GM04503 (cell line): ENCODE results near the gene CDH23.

Source experiments
- DNase-seq: peaks from one replicate; pipeline ENCODE4 v3.0.0-alpha.2; 2012; ENCODE audit warnings: low read depth

The CDH23 gene

DNA sequence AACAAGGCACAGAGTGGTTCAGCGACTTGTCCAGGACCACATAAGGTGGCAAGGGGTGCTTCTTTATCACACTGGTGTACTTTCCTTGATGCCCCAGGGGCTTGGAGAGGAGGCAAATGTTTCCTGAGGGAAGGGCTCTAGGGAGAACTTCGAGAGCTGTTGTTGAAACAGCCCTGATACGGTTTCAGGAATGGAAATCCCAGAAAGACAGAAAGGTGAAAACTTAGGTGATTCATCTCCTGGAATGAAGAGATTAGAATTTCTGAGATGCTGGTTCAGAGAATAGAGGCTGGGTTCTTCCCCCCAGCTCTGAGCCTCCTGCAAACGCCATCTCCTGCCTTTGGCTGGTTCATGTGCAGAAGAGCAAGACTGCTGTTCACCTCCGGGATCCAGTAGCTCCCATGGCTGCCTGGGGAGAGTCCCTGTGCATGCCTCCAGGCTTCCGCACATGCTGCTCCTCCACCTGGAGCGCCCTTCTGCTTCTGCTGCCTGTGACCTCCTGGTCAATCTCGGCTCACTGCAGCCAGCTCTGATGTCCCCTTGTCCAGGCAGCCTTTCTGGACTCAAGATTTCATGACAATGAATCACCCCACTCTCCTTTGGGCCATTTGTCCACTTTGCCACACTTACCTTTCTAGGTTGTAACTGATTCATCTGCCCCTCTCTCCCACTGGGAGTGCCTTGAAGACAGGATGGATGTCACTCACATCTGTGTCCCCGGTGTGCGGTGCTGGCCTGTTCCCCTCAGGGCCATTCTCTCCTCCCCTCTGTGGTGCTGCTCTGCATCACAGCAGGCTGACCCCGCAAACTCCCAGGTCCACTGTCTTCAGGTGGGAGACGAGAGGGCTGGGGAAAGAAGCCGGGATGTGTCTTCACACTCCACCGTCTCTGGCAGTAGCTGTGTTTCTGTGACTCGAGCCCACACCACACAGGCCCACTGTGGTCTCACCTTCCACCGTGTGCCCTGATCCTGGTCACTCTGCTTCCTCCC lies 3.6 kb upstream of the CDH23 start:
- no peak for DNase-seq

DNA sequence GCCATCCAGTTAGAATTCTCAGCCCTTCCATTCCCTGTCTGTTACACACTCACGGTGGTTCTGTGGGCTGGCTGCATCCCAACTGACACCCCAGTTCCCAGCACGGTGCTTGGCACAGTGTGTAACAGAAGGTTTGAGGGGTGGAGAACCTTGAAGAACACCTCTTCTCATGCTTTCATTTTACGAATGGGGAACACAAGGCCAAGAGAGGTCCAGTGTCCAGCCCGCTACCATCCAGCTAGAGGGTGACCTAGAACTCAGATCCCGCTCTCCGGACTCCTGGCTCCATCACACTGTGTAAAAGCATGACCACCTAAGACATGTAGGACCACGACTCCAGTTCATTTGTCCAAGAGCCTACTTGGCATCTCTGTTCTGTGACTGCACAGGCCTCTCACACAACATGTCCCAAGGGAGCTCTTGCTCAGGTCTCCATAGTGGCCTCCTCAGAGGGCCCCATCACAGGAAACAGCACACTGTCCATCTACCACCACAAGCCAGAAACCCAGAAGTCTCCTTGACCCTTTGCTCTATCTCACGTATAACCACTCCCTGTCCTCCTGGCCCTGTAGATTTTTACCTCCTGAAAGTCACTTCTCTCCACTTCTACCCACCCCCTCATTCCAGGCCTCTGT lies 2.8 kb upstream of the CDH23 start:
- DNase-seq: no peak

DNA sequence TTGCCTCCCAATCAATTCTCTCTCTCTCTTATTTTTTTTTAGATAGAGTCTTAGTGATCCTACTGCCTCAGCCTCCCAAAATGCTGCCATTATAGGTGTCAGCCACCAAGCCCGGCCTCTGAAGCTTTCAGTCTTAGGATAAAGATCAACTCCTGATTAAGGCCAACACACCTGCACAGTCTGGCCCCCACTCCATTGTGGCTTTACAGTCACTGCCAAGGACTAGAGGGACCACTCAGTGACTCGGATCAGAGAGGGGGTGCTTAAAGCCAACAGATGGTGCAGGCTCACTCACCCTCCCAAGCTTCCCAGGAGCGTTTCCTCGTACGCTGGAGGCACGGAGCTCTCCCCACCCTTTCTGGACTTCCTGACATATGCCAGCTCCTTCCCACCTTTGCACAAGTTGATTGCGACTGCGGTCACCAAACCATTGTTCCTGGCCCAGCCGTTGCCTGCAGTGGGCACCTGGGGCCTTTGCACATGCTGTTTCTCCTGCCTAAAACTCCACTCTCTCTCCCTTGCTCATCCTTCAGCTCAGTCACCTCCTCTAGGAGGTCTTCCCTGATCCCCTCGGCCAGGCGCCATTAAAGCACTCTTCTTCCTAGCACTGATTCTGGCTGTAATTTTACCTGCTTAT lies 1.7 kb upstream of the CDH23 start:
- DNase-seq: no peak

DNA sequence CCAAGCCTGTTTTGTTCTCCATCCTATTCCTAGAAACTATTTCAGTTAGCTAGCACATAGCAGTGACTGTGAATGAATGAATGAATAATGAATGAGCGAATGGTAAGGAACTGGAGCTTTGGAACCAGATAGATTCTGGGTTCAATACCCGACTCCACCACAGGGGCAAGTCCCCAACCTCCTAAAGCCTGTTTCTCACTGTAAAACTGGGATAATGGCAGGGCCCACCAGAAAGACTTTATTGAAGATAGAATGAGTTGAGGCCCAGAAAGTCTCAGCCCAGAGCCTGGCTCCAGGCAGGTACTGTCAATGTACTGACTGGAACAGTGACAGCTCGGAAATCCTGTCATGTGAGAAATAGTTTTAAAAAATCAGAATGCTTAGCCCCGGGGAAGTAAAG lies 1.1 kb upstream of the CDH23 start:
- no peak for DNase-seq

DNA sequence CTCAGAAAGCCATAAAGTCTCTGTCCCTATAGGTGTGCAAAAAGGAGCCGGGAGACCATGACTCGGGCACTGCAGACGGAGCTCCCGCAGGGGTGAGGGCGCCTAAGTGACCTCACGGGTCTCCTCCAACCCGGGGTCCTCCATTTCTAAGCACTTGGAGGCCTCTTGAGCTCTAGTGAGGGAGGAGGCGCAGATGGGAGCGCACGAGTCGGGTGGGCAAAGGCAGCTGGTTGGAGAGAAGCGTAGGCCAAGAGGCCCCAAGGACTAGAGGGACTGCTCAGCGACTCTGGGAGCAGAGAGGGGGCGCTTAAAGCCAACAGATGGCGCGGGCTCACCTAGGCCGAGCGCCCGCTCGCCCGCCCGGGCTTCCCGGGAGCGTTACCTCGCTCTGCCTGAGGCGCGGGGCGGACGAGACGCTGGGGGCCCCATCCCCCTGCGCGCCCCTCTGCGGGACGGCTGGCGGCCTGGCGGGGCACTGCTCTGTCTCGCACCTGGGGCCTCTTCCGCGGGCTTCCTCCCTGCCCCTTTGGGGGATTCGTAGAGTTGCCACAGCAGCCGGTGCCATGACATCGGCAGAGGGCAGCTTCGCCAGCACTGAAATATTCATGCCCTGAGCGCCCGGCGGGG lies 523 bp upstream of the CDH23 start:
- no peak for DNase-seq

DNA sequence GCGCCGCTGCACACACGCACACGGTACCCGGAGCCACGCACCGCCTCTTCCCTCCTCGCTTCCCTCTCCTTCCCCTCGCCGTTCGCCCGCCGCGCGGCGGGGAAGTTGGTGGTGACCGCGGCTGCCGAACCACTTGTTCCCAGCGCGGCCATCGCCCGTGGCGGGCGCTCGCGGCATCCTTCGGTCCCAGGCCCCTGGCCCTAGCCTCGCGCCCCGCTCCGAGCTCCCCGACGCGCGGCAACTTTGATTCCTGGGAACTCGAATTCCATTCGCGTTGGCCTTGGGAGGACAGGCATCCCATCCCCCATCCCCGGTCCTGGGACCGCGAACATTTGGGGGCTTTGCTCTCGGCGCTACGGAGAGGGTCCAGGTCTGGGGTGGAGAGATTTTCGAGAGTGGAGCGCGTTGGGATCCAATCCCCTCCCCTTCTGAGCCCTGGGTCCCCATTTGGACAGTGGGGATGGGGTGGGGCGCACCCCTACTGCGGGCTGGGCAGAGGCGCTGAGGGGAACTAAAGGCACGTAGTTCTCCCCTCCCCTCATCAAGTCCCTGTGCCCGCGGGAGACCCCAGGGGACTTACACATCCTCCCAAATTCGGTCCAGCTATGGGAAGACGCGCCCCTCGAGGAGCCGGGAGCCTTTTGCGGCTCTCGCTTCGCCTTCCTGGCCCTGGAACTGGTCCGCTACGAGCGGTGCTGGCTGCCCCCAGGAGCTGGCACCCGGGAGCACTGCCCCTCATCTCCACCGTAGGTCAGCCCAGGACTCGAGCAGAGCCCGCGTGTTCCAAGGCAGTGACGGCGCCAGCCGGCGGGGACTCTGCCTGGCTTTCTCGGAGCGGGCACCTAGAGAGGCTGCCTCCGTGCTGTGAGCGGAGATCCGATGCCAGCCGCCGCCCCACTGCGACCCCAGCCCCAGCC lies 834 bp downstream of the CDH23 start:
- DNase-seq: no peak

DNA sequence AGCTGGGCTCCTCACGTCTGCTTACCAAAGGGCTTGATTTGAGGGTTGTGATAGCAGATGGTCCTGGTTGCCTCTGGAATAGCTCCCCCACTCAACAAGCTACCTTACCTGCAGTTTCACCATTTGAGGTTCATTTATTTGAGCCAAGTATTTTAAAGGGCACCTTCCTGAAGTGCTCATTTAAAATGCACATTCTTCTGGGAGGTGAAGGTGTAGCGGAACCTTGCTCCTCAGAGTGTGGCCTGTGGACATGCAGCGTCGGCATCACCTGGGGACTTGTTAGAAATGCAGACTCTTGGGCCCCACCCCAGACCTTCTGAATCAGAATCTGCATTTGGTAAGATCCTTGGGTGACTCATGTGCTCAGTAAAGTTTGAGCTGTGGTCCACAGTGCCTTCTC lies 2.3 kb downstream of the CDH23 start:
- no peak for DNase-seq

DNA sequence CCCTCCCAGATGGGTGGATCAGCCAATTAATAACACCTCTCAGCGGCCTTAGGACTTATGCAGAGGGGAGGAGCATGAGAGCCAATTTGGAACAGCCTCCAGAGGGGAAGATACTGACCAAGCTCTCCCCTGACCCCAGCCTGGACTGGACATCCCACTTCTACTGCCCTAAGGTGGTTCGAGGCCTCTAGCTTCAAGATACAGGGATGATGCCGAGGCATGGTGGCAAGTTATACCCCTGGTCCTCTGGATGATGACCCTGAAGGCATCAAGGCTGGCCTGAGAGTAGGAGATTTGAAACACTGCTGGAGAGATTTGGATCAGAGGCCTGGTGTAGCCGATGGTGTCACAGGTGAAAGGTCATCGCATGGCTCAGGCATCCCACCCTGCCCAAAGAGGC lies 3.2 kb downstream of the CDH23 start:
- no peak for DNase-seq

DNA sequence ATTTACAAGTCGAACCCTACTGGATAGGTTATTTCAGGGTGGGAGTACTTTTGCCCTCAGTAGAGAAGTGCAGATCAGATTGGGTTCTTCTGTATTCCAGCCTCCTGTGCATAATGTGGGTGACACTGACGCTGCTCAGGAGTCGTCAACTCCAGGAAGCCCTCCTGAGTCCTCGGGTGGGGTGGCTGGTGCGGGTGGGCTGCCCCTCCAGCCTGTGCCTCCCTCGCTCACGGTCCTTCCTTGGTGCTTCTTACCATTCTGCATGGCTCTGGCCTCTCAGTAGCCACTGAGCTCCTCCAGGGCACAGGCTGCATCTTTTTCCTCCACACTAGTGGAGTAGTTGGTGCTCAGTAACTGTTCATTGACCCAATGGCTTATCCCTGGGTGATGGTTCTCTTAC lies 4.3 kb downstream of the CDH23 start:
- no peak for DNase-seq

DNA sequence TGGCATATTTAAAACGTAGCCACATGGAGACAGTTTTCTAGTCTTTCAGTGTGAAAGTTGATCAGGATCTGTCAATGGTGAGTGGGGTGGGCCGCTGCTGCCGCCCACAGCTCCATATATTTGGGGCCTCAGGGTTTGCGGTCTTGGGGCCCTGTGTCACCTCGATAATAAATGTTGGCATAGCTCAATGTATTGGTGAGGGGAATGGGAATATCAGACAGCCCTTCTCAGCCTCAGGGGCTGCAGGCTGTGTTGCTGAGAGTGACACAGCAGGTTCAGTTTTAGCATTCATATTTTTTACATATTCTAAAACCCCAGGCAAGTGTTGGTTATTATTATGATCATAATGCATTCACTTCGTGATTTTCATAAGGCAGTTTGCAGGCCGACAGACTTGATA lies 5.3 kb downstream of the CDH23 start:
- no peak for DNase-seq

DNA sequence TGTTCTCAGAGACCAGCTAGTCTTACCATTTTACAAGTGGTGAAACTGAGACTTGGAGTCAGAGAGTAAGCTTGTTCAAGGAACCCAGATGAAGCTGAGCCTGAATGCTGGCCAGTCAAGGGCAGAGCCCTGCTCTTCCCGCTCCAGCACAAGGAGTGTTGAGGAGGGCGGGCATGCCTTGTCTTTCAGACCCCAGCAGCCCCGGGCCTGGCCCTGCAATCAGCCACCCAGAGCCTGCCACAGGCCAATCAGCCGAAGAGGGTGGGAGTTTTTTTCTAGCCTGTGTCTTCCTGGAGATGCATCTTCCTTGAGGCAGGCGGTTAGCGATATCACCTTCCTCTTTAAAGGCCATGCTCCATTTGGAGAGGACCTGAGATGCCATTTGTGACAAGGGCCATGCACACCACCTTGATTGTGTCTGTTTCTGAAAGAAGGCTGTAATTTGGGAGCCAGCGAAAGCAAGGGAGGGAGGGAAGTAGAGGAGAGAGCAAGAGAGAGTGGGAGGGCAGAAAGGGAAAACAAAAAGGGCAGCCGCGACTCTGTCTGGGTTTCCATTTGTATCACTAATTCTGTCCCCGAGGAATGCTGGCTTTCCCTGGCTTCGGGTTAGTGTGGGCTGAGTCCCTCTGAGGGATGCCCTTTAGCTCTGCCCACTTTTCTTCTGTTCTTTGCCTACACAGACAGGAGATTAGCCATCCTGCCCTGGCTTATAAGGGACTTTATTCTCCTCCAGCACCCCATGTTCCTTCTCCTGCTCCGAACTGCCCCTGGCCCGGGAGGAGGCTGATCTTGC lies 8.0 kb downstream of the CDH23 start:
- no peak for DNase-seq

DNA sequence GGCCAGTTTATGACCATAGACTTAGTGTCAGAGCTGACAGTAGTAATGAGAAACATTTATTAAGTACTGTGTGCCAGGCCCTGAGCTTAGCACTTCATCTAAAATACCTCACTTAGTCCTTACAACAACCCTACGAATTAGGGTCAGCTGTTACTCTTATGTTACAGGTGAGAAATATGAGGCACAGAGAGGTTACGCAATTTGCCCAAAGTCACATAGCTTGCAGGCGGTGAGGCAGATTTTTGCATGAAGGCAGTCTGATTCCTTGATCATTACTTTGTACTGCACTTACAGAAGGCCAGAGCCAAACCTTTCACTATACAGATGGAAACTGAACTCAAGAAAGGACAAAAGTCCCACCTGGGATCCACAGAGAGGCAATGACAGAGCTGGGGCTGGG lies 10.2 kb downstream of the CDH23 start:
- DNase-seq: no peak

DNA sequence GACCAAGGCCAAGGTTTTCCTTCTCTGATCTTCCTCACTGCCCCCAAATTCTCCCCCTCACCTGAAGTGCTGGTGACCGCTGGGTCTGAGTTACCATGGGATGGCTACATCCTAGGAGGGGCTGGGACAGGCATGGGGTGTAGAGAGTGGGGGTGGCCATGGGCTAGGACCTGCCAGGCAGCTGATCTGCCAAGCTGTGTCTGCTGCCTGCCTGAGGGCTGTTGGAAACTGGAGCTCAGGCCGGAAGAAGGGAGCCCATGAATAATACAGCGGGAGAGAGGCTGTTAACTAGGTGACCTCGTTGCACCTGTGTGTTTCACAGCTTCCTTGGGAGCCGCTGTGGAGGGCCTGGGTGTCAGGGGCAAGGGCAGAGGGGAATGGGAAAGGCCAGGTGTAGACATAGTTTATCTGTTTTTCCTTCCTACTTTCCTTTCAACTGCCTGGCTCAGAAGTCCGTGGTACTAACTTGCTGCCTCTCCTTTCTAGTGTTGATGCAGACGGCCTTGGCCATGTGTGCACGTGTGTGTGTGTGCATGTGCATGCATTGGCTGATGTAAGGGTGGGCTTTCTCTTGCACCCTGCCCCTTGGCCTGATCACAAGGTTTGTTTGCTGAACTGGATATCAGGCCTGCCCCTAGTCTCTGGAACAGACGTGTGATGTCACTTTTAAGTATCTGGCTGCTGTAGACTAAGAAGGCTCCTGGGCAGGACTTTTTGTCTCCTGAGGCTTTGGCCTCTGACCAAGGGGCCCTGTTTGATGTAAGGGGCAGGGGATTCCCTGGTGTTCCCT lies 11.9 kb downstream of the CDH23 start:
- no peak for DNase-seq

DNA sequence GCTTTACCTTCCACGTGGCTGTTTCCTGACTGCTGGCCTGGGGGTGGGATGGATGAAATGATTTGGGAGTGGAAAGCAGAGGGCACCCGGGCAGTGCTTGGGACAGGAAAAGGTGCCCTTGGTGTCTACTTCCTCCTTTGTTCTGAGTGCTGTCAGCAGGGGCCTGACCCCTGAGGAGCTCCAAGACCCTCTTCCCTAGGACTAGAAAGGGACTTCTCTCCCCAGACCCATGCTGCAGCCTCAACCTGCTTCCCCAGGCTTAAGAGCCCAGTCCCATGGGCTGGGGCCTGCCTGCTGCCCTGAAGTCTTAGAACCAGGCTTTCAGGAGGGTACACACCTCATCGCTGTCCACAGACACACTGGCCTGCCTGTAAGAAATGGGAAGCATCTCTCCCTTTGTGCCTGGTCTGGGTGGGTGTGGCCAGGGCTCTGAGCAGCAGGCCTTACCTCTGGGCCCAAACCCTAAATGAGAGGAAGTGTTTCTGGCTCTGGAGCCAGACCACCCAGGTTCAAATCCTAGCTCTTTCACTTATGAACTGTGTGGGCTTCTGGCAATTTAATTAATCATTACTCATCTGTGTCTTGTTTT lies 12.9 kb downstream of the CDH23 start:
- no peak for DNase-seq

DNA sequence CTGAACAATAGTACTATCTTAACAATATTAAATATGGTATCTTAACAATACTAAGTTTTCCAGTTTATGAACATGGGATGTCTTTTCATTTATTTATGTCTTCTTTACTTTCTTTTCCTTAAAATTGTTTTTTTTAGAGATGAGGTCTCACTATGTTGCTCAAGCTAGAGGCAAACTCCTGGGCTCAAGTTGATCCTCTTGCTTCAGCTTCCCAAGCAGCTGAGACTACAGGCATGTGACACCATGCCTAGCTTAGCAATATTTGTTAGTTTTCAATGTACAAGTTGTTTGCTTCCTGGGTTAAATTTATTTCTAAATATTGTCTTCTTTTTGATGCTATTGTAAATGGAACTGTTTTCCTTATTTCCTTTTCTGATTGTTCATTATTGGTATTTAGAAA lies 16.9 kb downstream of the CDH23 start:
- no peak for DNase-seq

DNA sequence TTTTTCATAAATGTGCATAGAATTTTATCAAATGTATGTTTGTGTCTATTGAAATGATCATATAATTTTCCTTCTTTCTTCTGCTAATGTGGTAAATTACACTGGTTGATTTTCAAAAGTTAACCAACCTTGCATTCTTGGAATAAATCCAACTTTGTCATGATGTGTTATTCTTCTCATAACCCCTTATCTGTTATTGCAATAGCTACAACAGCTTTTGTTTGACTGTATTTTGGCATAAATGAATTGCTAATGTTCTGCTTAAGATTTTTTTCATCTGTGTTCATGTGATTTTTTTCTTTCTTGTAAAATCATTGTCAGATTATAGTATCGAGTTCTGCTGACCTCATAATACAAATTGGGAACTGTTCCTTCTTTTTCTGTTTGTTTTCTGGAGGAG lies 17.6 kb downstream of the CDH23 start:
- no peak for DNase-seq

DNA sequence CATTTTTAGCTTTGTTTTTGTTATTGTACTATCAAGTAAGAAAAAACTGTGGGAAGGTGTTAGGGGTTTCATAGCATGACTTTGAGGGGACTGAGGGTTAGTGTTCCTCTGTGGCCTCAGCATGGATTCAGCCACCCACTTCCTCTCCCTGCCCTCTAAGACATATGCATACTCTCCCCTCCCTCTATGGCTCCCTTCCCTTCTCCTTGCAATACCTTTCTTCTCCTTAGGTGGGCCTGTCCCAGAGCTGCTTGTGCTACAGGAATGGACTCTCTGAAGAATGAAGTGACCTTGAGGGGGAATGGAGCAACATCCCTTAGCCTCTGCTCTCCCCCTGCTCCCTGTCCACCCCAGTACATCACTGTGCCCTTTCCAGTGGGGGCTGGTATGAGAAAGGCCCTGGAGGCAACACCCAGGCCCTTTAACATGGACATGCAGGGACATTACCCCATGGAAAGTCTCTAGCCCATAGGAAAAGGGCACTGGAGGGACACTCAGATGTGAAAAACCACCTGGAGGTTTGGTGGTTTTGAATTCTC lies 22.4 kb downstream of the CDH23 start:
- DNase-seq: no peak

DNA sequence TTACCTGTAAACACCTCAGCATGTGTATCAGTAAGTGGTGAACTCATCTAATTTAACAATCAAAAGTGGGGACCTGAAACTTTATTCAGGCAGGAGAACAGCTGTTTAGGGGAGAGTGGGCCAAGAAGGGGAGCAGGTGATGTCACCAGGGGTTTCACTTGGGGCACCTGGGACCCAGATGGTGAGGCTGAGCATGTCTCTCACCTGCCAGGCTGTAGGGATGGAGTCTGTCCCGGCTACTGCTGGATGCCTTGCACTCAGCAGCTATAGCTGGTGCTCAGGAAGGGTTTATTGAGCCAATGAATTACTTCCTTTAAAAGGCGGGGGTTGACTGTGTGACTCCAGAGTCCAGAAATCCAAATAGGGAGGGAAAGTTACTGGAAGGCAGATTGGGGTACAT lies 23.0 kb downstream of the CDH23 start:
- no peak for DNase-seq

DNA sequence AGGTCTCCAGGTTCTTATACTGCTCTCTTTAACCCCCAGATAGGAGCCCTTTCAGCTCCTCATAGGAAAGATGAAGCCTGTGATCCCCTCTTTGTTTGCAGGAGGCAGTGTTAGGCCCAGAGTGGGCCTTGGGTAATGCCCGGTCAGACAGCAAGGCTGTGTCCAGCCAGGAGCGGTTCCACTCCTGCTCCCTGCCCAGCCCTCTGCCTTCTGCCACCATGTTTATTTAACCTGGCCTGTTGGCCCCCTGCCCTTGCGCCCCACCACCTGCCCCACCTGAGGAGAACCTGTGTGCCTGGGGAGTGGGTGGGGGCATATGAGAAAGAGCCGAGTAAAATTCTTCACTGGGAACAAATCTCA lies 24.3 kb downstream of the CDH23 start:
- DNase-seq: no peak
